ENCODE data around the gene EPM2A.
A peak's percentile ranks its signal among the peaks of the same experiment; 100 is the strongest.

Gene EPM2A

DNA sequence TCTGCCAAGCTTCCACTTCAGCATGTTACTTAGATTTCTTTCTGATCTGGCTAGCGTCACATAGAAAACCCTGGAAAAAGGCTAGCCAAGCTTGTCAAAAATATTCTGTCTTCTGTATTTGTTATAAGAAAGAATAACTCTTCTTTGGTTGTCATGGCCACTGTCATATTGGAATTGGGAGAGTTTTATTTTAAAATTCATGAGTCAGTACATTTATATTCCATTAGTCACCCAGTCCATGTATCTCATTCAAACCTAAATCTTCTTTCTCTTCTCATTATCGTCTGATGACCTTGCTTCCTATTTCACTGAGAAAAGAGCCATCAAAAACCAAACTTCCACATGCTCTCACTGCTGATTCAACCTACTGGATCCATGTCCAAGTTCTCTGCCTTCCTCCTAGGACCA is 65.7 kb downstream of the EPM2A start:
- no peak for DNase-seq

DNA sequence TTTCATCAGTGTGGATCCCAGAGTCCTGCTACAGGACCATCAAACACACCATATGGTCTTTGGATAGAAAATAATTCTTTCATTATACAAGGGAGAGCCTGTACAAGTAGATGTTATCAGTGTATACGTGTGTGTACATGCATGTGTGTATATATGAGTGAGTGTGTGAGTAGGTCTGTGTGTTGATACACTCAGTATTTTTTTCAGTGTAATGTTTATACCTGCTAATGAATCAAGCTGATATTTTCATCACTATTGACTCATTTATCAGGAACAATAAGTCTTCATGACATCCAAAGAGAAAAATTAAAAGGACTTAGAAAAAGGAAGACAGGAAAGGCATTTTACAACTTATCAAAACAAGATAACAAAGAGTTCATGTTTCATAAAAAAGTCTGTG is 66.5 kb downstream of the EPM2A start:
- no peak for DNase-seq

- DNase-seq, result no peak
Observed at GRCh38 chr6:145660676-145661075, 74.6 kb downstream of the EPM2A start.

DNA sequence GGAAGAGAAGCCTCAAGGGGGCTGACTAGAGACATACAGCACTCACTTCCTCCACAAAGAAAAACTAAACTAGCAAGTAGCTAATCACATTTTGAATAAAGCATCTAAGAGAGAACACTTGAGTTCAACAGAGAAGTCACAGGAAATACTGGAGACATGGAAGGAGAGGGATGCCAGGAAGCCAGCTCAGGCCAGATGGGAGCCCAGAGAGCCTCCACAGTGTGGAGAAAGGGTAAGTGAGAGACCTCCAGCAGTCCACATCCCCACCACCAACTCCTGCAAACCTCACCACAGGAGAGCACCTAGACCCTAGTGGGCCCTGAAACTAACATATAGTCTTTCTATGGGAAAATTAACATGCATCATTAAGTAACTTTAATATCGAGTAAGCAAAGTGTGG is 79.2 kb downstream of the EPM2A start:
- DNase-seq, result no peak

DNA sequence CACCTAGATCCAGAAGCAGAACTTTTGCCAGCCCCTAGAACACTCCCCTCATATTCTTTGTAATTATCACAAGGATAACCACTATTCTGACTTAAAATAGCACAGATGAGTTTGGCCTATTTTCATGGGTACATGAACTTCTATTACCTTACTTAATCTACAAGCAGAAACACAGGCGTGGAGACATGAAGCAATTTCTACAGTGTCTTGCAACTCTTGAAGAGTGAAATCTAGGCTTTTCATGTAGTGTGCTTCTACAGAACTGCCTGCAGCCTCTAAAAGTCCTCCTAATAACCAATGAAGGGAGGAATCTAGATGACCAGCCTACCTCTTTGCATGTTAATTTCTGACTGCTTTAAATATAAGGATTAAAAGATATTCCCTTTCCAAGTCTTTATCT is 82.7 kb downstream of the EPM2A start:
- no peak for DNase-seq

DNA sequence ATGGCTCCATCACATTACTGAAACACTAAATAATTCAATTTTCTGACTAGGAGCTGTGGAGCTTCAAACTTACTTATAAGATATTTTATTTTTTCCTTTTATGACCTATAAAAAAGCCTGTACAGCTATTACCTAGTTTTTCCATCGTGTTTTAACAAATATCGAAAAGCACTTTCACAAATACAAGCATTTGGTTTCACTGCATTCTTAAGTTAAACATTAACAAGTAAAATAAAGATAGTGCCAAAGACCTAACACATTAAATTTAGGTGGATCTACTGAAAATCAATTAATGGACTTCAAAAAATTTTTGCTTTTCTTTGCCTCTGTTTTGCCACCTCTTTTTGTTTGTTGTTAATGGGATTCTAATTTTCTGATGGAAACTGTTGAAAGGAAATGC is 83.3 kb downstream of the EPM2A start:
- DNase-seq, result no peak

DNA sequence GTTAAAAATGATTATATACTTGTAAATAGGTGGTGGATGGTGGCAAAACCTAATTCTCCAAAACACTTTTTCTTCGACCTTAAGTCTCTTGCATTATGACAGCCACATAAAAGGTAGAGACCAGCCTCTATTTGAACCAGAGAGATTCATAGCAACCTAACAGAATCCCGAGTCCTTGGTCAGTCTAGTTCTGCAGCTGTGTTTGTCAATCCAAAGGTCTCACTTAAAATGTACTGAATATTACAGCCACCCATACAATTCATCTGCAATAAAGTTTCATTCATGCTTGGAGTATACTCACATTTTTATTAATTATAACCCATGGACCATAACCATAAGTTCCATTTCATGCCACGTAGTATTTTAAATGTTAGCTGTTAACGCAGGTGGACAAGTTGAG is 87.2 kb downstream of the EPM2A start:
- no peak for DNase-seq

GRCh38 chr6:145647602-145648001 is 87.7 kb downstream of the EPM2A start:
- no peak for DNase-seq

GRCh38 chr6:145643760-145644159 is 91.6 kb downstream of the EPM2A start:
- no peak for DNase-seq

- DNase-seq, result peak; percentile 81 to 83
Observed at GRCh38 chr6:145633981-145634627, 101.2 kb downstream of the EPM2A start.

- DNase-seq, result no peak
Observed at GRCh38 chr6:145632971-145633370, 102.3 kb downstream of the EPM2A start.

- no peak for DNase-seq
Observed at GRCh38 chr6:145631374-145631773, 103.9 kb downstream of the EPM2A start.

DNA sequence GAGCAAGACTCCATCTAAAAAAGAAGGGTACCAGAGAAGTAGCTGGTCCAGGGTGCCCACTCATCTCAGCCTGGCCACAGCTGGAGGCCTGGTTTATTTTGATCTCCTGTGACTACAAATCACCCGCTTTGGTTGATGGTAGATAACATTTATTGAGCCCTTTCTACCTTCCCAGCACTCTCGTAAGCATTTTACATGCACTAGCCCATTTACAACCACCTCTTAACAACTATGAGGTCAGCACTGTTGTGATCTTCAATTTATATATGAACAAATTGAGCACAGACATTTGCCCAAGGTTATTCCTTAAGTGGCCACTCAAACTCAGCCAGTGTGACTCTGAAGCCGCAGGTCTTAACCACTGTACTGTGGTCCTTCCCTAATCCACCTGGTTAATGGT is 104.7 kb downstream of the EPM2A start:
- DNase-seq, result no peak

DNA sequence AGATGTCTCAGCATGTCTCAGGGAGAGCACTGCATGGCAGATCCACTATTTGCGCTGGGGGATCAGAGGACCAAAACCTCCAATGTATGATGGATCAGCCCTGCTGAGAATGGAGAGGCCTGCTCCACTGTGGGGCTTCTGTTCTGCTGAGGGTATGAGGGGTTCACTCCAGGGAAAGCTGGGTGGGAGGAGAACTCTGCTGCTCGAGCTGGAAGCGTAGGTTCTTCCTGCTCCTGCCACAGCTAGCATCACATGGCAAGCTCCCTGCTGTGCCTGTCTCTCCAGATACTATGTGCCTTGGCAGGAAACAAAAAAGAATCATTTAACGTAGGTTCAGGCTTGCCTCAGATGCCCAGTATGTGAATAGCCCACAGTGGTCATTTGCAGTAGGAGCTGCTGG is 105.8 kb downstream of the EPM2A start:
- DNase-seq, result no peak

DNA sequence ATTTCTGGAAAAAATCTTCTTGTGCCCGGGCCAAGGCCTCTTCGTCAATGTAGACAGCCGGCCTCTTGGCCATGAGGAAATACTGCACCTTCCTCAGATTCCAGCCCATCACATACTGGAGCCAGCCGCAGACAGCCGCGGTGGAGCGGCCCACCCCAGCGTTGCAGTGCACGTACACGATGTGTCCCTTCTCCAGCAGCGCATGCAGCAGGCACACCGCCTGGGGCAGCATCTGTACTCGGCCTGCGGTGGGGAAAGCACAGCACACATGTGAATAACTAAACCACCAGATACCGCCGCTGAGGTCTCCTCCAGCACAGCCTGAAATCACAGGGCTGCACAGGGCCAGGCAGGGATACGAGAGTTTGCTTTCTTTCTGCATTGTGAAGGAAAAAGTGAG is 107.9 kb downstream of the EPM2A start:
- DNase-seq, result no peak

DNA sequence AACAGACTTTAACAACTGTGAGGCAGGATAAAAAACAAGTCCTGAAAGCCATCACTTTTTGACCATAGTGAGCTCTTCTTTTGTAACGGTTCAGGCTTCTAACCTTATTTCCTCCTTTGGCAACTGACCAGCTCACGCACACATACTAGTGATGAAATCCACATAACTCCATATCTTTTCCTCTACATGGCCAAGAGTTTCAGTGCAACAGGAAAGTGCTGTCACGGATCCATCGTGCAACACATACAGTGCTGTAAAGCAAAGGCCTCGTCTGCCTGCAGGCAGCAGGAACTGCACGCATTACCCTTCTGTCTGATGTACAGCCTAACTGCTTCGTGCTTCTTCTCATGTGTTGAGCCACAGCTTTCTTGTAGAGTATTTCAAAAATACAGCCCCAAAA is 108.5 kb downstream of the EPM2A start:
- DNase-seq, result no peak

- no peak for DNase-seq
Observed at GRCh38 chr6:145623231-145623630, 112.1 kb downstream of the EPM2A start.

- no peak for DNase-seq
Observed at GRCh38 chr6:145621776-145622175, 113.5 kb downstream of the EPM2A start.

DNA sequence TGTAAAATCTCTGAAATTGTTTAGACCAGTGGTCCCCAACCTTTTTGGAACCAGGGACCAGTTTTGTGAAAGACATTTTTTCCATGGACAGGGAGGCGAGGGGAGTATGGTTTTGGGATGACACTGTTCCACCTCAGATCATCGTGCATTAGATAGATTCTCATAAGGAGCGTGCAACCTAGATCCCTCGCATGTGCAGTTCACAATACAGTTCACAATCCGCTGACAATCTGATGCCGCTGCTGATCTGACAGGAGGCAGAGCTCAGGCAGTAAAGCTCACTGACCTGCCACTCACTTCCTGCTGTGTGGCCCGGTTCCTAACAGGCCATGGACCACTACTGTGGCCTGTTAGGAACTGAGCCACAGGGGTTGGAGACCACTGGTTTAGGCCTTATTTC is 115.2 kb downstream of the EPM2A start:
- no peak for DNase-seq

DNA sequence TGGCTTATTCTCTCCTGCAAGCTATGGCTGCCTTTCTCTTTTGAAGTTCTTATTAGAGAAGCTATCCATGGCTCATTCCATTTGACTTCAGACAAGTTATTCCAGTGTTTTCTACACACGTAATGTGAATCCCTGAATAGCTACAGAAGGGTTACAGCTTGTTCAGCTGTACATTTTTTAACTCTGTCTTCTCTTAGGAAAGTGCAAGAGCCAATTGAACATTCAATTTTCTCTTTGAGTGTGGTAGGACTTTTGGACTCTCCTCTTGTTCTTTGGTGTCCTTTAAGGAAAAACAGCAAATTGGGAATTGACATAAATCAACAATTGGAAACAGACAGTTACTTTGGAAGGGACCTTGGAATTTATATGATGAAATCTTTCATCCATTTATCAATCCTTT is 125.8 kb downstream of the EPM2A start:
- DNase-seq, result no peak

- DNase-seq, result no peak
Observed at GRCh38 chr6:145608850-145609249, 126.5 kb downstream of the EPM2A start.

GRCh38 chr6:145603991-145604390 is 131.3 kb downstream of the EPM2A start:
- DNase-seq, result no peak

- DNase-seq, result no peak
Observed at GRCh38 chr6:145603424-145603833, 131.9 kb downstream of the EPM2A start.

DNA sequence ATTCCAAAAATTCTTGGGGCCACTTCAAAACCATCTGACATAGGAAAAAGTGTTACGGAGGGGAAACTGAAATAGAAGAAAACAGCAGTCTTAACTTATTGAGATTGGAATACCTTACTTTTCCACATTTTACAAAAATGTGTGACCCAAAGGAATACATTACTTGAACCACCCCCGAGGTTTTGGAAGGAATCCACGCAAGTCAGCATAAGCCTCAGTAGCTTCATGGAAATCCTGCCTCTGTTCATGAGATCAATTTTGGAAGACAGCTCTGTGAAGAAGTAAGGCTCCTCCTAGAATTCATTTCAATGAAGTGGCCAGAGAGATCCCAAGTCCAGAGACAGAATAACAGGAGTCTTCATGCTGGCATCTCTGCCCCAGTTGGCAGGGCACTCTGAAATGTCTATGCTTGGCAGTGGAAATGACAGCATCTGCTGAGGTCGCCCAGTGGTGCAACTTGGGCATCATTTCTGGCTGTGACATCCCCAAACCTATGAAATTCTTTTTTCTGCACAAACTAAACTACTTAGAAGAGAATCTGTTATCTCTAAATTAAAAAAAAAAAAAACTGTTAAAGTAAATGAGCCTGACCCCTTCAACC is 132.5 kb downstream of the EPM2A start:
- DNase-seq, result no peak

- DNase-seq, result no peak
Observed at GRCh38 chr6:145601397-145601796, 133.9 kb downstream of the EPM2A start.
